Measurements from ENCODE around the gene JMJD1C. TPM values are rescaled to one million over a fixed set of nuclear protein-coding genes. Genes with fewer than 3 reads are reported as not detected.

Gene JMJD1C
- total and polyA plus RNA-seq, 10 of the 15 experiments (the other 5 are each of a cell fraction or from before 2014, with no cell fraction given) = 31.2 to 83.3 (median 49.5) TPM

- DNase-seq (ENCODE audit: low read depth, low spot score) (no peak), ATAC-seq (no peak), FAIRE-seq (no peak)
- SMC1A ChIA-PET (ENCODE audit: uncharacterized antibody, unreplicated experiment) = interaction anchor here (1.0 to 1.8 kb wide), 3 partner anchors 11 to 13 kb away, joined by 3 to 5 read pairs (median 3); no protein-coding TSS in a partner anchor
- intact Hi-C loops (cut with micrococcal nuclease; ENCODE audit: unreplicated experiment) (no loop called here), in situ Hi-C loops (cut with MboI) (no loop called here)
- POLR2A ChIA-PET = no interaction called here
- TF ChIP-seq ZBTB4 (CRISPR knock-in tag; IDR thresholded peaks at IDR 0.05) = no peak
- TF ChIP-seq ZNF687 (IDR thresholded peaks at IDR 0.05) = no peak
- TF ChIP-seq NRF1 (conservative IDR thresholded peaks at IDR 0.05; ENCODE audit: low read depth, low read length) = no peak
- TF ChIP-seq HDGF (IDR thresholded peaks at IDR 0.05) = no peak
- no peak for TF ChIP-seq BCL11A (IDR thresholded peaks at IDR 0.05; ENCODE audit: low read depth, low read length)
- TF ChIP-seq ZNF217 (IDR thresholded peaks at IDR 0.05) = no peak
- TF ChIP-seq MYB (IDR thresholded peaks at IDR 0.05; ENCODE audit: borderline replicate concordance, low read depth, low read length) = no peak
- no peak for TF ChIP-seq SRF (IDR thresholded peaks at IDR 0.05; ENCODE audit: low read depth in 2 of 2, low read length in 2 of 2)
- TF ChIP-seq ZNF207 (IDR thresholded peaks at IDR 0.05; ENCODE audit: borderline replicate concordance) = no peak
- Histone ChIP-seq H3K4me2 (ENCODE audit: control insufficient read depth, insufficient read depth) (no peak overlapping the region), H3K9me3 (replicated peaks; ENCODE audit: control insufficient read depth, insufficient read depth, low read length) (no peaks in the 10 kb centered on the region), H3K36me3 (ENCODE audit: control insufficient read depth in 2 of 2, insufficient read depth in 2 of 2, low read length in 1 of 2) (no peaks in the 10 kb centered on the region), H4K20me1 (ENCODE audit: control insufficient read depth, insufficient read depth) (no peaks in the 10 kb centered on the region), H3K9ac (ENCODE audit: control insufficient read depth, insufficient read depth, low read length) (no peak overlapping the region), H2AFZ (ENCODE audit: control insufficient read depth, low read depth, low read length) (no peak overlapping the region), H3K4me1 (ENCODE audit: control insufficient read depth, insufficient read depth, low read length) (no peaks in the 10 kb centered on the region), H3K79me2 (ENCODE audit: control insufficient read depth, insufficient read depth, low read length) (peaks cover 21% of the 10 kb centered on the region), H3K27me3 (replicated peaks in 1 of 2; ENCODE audit: control insufficient read depth in 2 of 2, insufficient read depth in 2 of 2, low read length in 1 of 2) (no peaks in the 10 kb centered on the region), H3K4me3 (no peak overlapping the region), H3K27ac (ENCODE audit: control insufficient read depth, insufficient read depth) (no peak overlapping the region)
- WGBS (ENCODE audit: insufficient coverage, insufficient replicate concordance, low lambda C conversion rate, missing lambda C conversion rate) = 87% methylated on average over 5 of the region's 5 CpGs
- RAD21 ChIA-PET (ENCODE audit: unreplicated experiment) = no interaction called here
- CTCF ChIA-PET = interaction anchor here (0.7 to 0.9 kb wide), 2 partner anchors 49 to 94 kb away, joined by 3 read pairs; no protein-coding TSS in a partner anchor
- BruUV-seq (replicated peaks) = no TSS peak
These were observed 50.0 kb downstream of the JMJD1C start for GRCh38 chr10:63415640-63416244.

Measured in GM12878 (cell line).